NCI-H1436 treated with DMSO at 0.1 percent for 48 hours (cell line): ENCODE data around the gene GAB2.

Experiments used
- DNase-seq: peaks from one replicate; lab custom pipeline; 2025; lab: John Stamatoyannopoulos, UW

The GAB2 gene

DNA sequence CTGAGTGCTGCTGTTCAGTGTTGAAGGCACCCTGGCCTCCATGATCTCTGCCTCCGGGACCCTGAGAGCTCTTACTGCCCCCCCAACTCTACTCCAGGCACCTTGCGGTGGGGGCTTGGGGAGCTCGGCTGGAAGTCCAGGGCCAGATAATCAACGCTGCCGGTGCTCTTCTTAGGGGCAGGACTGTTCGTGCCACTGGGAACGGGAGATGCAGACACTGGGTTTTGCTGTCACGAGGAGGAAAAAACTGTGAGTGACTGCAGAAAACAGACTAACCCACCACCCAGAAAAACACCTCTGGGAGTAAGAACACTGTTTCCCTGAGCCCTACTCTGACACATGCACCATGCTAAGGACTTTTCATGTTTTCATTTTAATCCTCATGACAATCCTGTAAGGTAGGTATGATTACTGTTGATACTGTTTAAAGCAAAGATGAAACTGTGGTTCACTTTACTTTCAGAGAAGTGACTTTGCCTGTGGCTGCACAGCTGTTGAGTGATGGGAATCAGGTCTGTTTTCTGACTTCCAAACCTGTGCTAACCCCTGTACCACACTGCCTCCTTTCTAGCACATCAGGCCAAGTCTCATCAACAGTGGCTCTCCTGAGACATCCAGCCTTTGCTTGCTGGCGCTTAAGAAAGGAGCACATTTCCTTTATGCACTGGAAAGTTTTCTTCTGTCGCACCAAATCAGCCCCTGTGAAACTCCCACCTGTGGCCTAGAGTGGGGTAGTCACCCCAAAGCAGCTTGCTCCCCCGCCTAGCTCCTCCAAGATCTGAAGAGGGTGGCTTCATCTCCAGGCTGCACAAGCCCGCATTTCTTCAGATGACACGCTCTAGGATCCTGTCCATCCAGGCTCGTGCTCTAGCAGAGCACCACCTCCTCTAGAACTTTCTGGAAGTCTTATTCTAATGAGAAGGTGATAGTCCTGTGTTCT, 197.1 kb downstream of the GAB2 start:
- no peak for DNase-seq

DNA sequence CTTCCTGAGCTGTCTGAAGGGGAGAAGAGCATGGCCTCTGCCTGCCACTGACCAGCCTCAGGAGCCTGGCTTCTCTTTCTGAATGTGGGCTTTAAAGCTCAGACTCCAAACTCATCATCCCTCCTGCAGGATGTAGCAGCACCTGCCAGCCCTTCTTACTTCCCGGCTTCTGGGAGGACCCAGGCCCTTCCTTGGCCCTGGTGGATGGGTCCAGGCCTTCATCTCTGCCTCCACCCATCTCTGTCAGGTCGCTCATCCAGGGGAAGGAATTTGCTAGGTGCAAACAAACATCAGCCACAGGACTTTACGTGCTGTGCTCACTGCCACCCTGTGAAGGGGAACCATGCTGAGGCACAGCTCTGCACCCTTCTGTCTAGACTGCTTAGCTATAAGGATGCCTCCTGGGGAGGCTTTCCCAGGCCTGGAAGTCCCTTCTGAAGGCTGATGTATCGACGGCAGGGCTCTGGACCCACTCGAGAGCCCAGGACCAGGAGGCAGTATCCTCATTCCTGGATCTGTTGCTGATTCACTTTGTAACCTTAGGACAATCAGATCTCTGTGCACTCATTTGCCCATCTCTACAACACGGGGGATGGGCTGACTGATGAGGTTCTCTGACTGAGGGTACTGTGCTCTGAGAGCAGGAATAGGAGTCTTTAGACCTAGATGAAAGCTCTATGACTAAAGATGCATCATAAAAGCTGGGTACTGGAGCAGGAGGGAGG, 198.0 kb downstream of the GAB2 start:
- DNase-seq: no peak

DNA sequence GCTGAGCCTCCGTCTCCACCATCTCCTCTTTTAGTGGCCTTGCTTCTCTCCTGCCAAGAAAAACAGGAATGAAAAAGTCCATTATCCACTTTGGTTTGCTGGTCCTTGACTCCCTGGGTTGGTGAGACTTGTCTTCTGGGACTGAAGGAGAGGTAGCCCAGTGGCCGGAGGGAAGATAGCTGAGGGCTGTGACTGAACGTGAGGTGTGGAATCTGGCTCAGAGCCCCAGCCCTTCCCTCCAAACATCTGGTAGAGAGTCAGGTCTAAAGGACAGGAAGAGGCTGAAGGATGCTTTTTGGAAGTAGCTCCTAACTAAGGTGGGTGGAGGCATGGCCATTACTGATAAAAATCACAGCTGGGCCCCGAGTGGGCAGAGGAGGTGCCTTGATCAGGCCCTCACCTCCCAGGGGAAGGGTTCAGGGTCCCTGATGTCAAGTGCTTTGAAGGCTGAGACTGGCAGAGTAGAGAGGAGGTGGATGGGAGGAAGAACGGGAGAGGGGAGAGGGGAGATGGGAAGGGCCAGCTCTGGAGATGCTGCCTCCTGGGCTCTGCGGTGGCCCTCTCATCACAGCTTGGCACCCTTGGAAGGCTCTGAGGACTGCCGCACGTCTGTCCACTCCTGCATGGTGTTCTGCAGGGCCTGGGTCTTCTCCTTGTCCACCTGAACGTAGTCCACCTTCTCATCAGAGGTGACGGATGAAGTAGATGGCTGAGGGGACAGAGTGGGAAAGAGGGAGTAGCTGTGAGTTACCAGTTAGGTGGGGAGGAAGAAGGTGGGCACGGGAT, 198.7 kb downstream of the GAB2 start:
- DNase-seq: no peak

DNA sequence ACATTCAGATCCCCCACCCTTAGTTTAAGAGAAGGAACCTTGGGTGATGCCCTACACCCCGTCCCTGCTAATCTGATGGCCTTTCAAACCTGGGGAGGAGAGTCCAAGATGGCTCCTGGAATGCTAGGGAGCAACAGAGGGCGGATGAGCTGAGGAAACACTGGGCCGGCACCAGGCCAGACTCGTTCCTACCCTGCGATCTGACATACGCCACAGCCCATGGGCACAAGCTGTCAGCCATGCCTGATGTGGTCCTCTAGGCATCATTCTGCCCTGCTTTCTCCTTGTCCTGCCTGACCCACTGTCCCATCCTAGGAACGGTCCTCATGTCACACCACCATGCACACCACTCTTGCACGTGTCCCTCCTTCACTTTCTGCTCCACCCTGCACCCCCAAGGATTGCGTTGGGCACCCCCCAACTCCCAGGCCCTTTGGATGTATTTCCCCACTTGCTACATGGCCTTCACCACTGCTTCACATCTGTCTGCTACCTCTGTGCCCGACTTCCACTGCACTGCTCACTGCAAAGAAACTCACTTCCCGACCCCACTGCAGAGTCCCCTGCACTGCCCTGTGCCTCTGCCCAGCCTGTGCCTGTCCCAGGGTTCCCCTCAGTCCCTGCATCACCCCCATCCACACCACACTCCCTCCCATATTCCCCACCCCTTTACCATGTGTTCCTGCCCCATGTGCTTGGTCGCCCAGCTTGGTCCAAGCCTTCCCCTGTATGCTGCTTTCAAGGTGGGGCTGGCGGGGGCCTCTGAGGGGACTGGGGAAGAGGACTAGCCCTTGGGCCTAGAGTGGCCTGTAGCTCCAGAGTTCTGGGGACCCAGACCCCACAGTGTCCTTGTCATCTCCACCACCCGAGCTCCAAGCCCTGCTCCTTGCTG, 199.7 kb downstream of the GAB2 start:
- DNase-seq: no peak

- DNase-seq: no peak
These were observed 200.9 kb downstream of the GAB2 start for GRCh38 chr11:78216571-78217287.

DNA sequence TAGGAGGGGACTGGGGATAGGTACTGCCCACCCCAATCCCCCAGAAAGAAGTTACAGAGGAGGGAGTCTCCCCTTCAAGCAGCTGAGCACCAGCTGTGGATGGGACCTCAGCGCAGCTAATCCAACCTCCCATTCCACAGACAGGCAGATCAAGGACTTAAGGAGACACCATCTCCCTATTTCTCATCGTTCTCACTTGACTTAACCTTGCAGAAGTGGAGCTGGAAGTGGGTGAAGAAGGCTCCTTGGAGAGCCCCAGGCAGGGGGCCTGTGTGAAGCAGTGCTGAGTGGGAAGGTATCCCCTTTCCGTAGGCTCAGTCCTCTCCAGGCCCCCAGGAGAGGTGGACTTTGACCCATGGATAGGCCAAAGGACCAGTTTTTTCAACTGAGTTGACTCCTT, 201.6 kb downstream of the GAB2 start:
- DNase-seq: no peak

DNA sequence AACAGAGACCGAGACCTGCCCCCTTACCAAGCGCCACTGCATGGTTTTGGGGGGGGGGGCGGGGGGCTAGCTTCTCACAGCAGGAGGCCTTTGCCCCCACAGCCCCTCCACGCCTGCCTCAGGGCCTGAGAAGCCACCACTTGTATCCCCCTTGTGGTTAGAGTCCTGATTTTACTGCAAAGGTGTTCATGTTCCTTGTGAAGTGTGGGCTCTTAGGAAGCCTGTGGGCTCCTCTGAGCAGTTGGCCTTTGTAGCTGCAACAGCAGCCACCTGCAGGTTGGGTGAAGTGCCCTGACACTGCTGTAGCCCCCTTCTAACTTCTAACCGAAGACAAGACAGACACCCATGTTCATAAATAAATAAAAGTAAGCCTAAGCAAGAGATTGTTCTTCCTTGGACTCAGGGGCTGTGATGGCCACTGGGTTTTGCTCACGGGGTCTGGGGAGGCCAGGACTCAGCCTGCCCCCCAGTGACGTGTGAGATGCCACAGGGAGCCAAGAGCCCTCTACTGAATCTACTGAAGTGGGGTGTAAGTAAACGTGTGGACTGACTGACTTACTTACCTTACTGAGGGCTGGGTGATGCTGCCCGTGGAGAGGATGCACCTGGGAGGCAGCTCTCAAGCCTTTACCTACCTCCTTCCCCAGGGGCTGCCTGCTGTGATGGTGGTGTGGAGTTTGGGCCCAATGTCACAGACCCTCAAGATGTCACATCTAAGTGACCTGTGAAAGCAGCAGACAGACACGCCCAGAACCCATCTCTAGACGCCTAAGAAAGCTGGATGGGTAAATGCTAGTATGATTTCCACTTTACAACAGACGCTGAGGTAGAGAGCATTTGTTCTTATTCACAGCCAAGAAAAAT, 203.1 kb downstream of the GAB2 start:
- no peak for DNase-seq

DNA sequence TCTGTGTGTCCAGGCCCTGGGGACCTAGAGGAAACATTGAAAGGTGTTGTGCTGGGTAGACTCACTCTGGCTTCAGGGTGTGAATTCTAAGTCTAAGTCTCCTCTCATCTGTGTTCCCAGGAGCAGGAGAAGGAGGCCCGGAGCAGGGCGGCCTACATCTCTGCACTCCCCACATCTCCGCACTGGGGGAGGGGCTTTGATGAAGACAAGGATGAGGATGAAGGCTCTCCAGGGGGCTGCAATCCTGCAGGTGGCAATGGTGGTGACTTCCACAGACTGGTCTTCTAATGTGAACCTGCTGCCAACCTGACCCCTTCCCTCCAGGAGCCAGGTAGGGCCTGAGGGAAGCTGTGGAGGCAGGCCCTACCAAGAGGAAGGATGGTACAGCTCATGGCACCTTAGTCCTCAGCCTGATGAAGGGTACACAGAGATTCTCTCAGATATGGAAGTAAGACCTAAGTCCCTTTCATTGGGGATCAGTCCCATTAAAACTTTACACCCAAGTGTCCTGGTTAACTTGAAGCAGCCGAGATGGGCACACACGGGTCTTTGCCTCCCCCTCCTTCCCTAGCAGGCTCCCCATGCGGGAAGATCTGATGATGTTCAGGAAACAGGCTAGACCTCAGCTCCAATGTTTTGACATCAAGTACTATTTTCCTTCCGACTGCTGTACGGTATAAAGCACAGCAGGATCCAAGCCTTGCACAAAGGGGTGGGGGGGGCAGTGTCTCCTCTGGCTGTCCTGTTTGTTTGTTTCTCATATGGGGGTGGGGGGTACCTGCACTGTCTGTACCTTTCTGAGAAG, 203.9 kb downstream of the GAB2 start:
- DNase-seq: no peak

GRCh38 chr11:78212586-78213371, 204.8 kb downstream of the GAB2 start:
- no peak for DNase-seq

DNA sequence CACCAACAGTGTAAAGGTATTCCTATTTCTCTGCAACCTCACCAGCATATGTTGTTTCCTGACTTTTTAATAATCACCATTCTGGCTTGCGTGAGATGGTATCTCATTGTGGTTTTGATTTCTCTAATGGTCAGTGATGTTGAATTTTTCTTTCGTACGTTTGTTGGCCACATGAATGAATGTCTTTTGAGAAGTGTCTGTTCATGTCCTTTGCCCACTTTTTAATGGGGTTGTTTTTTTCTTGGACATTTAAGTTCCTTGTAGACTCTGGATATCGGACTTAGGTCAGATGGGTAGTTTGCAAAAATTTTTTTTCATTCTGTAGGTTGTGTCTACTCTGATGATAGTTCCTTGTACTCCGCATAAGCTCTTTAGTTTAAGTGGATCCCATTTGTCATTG, 206.1 kb downstream of the GAB2 start:
- DNase-seq: no peak

- DNase-seq: no peak
These were observed 207.5 kb downstream of the GAB2 start for GRCh38 chr11:78210000-78210608.

- DNase-seq: no peak
These were observed 208.1 kb downstream of the GAB2 start for GRCh38 chr11:78209478-78209877.

DNA sequence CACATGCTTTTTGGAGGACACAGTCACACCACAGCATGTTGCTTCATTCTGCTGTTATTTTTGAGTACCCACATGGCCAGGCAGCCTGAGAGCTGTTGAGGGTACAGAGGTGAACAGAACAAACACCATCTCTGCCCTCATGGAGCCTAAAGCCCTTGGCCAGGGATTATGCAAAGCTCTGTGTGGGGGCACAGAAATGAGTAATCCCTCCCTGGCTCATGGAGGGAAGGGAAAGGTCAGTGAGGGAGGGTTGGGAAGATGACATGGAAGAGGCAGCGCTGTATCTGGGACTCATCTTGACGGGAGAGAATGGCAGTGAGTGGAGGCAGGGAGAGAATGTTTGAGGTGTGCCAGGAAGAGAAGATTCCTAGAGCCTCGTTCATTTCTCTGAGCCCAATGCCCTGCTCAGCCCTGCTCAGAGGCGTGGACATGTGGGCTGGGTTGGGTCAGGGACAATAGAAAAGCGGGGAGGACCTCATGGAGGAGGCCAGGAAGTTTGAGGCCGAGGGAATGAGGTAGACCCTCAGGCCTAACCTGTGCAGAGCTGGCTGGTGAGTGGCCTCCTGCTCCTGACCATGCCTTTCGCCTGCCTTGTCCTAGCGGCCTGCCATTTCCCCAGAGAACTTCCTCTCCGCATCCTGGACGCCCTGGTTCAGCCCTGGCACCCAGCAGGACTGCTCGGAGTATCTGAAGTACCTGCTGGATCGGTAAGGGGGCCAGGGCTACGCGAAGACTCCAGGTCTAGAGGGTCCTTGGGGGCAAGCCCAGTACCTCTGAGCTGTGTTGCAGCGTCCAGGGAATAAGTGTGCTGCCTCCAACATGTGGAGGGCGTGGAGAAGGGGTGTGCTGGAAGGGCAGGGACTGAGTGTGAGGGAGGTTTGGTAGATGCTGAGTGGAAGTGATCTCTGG, 209.1 kb downstream of the GAB2 start:
- DNase-seq: no peak

DNA sequence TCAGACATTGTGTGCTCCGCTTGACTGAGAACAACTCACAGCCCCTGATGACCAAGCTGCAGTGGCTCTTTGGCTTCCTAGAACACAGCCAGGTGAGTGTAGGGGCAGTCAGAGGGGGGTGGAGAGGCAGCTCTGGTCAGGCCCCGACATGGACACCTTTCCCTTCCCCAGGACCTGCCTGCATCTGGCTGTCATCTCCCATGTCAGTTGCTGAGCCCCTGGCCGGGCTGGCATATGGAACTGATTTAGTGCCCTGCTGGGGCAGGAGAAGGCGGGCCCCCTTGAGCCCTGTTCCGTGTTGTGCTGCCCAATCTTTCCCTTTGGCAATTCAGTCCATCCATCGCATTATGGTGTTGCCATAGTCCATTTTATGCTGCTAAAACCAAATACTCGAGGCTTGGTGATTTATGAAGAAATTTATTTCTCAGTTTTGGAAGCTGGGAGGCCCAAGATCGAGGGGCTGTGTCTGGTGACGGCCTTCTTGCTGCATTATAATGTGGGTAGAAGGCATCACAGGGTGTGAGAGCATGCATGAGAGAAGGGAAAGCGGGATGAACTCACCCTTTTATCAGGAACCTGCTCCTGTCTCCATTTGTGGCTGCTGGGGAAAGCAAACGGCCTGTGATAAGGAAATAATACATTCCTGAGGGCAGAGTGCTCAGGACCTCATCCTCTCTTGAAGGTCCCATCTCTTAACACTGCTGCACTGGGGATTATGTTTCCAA, 209.9 kb downstream of the GAB2 start:
- no peak for DNase-seq

GRCh38 chr11:78205691-78206090, 211.9 kb downstream of the GAB2 start:
- DNase-seq: no peak

DNA sequence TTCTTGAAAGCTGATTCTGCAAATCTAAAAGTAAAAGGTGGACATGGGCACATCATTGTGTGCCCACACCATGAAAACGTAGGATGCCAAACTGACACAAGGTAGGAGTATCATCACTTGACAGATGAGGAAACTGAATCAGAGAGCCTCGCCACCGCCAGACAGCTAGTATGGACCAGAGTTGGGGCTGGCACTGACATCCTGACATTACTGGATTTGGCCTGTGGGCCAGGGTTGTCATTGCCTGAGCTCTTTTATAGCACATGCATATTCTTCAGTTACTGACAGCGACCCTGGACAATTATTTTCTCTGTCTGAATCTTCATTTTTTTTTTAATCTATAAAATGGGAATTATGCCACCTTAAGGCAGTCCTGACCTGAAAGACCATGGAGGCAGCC, 212.4 kb downstream of the GAB2 start:
- DNase-seq: no peak
